Activated CD8-positive, alpha-beta memory T cell treated with anti-CD3 and anti-CD28 coated beads, Interleukin-2, amount 50 U/mL, for 1 hour (primary cell): ENCODE results near the gene CPED1.

Experiments used
- DNase-seq: peaks from one replicate; pipeline ENCODE4 v3.0.0-alpha.2; 2020; ENCODE audit errors: extremely low read depth

The CPED1 gene

DNA sequence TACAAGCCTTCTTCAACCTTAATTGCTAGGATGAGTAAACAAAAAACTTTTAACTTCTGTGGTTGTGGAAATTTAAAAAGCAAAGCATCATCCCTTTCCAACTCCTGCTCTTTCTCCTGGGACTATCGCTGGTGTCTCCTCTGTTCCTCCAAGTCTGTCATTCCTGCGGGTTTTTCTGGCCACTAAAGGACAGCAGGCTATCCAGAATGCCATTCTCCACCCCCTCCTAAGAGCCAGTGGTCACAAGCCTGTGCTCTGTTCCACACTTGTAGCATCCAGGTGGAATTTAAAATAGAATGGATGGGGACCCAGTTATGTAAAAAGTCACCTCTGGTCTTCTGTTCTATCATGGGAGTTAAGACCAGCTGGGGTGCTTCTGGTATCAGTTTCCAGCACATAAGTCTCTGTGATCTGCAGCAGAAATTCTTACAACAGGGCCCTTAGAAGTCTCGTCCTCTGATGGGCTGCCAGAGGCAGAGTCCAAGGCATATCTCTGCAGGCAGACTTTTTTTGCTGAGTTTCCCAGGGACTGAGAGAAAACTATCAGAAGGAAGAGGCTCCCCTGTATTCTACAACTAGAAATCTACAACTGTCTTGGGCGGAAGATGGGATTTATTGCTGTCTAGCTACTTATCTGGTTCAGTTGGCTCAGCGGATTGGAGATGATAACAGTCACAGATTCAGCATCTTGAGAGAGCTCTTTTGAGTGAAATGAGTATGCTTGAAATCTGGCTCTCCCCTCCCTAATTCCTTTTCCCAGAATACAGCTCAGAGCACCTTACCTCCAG lies 335.2 kb downstream of the CPED1 start:
- DNase-seq = no peak

DNA sequence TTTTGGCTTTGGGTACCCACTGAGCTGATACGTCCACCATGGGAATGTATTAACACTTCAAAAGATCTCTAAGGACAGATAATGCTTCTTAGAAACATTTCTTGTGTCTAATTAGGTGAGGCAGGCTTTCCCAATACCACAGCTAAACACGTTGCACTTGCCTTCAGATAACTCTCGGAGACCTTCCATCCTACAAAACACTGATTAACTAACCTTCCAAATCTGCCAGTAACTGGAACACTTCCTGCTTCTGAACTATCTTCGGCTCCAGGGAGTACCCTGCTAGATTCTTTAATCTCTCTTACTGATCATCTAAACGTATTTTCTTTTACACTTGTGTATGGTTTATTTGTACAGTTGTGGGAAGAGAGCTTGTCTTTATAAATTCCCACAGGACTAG lies 339.2 kb downstream of the CPED1 start:
- no peak for DNase-seq

DNA sequence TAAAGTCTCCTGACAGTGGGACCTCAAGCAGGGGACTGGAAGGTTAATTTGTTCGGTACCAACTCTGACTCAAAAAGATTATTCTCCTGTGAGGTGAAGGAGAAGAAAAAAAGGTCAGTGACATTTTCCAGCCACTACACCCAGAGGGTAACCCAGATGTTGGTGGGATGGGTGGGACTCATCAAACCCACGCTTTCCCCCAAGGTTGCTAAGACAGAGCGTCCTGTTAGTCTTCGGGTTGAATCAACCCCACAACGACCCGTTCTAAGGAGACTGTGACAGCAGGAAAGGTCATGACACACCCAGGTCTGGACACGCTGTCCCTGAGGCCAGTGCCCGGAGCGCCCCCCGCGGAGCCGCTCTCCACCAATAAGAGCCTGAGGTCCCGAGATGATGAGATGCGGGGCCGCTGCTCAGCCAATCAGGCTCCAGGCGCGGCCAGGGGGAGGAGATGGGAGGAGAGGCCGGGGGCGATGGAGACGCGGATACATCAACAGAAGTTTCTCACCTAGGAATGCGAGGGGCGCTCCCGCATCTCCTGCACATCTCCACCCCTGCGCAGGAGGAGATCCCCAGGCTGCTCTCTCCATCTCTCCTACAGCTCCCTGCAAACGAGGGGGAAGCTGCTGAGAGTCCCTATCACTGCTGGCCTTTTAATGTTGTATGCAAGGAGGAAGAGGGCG lies 340.1 kb downstream of the CPED1 start, which contains the start of gene WNT16:
Gene WNT16, plus strand, starts transcription at position 493 of the 683 bp plus-strand sequence. CDS start 293 bp downstream, outside the sequence.
- DNase-seq = no peak

DNA sequence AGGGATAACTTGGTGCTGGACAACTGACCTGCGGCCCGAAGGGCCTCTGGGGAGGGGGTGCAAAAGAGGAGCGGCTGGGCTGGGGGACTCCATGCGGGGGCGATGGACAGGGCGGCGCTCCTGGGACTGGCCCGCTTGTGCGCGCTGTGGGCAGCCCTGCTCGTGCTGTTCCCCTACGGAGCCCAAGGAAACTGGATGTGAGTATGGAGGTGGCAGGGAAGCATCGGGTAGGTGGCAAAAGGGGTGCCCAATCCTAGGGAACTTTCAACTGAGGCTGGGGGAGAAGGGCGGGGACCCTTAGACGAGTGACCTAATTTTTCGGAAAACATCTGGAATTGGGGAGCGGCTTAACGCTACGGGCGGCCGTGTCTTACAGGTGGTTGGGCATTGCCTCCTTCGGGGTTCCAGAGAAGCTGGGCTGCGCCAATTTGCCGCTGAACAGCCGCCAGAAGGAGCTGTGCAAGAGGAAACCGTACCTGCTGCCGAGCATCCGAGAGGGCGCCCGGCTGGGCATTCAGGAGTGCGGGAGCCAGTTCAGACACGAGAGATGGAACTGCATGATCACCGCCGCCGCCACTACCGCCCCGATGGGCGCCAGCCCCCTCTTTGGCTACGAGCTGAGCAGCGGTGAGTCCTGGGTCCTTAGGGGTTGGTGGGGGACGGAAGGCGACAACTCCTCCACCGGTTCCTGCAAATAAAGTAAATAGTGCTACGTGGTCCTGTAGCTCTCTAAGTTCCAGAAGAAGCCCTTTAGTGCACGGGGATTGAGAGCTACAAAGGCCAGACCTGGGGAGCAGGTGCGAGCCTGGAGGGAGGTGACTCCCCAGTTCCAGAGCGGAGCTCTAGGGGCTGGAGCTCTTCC lies 340.9 kb downstream of the CPED1 start:
- DNase-seq = no peak

DNA sequence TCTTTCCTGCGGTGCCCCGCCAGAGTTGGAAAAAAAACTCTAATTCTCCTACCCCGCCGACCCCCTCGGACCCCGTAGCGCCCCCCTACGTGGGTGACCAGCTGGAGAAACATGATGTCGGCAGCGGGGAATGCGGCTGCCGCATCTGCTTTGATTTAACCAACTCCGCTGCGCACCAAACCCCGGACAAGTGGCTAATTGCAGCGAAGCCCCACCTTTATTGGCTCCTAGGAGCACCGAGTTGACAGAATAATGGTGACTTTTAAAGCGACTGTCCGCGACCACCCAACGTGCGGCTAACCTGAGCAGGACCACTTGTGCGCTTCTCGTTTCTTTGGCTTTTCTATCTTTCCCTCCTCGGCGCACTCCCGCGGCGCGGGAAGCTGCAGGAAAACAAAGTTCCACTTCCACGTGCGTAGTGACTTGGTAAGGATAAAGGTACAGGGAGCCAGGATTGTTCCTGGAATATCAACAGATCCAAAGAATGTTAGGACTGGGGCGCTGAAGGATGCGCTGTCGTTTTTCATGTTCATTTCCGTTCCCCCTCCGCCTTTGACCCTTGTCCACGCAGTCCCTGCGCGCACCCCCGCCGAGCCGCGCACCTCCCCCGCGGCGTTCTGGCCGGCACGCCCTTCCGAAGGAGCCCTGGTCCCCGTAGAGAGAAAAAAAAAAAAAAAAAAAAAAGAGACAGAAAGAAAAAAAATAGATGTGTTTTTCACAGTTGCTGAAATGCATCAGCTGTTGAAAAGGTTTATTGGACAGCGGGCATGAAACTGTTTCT lies 341.7 kb downstream of the CPED1 start:
- no peak for DNase-seq

DNA sequence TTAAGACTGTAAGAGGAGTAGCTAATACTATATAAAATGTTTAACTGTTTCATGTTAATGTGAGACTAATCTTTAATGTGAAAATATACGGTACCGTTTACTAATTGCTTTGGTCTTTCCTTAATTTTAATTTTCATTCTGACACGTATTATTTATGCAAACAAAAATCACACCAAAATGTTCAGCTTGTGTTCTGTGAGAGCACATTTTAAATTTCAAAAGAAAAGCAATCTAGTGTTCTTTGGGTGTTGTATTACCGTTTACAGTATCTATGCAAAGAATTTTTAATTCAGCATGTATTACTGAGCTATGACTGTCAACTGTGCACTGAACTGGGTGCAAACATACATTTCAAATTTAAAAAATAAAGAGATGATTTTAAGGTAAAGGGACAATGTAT lies 342.5 kb downstream of the CPED1 start:
- no peak for DNase-seq

DNA sequence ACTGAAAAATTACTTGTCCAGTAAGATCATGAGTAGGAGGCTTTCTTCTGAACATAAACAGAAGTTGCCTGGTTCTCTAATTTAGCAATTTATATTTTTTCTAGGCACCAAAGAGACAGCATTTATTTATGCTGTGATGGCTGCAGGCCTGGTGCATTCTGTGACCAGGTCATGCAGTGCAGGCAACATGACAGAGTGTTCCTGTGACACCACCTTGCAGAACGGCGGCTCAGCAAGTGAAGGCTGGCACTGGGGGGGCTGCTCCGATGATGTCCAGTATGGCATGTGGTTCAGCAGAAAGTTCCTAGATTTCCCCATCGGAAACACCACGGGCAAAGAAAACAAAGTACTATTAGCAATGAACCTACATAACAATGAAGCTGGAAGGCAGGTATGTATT lies 343.1 kb downstream of the CPED1 start:
- DNase-seq = no peak

DNA sequence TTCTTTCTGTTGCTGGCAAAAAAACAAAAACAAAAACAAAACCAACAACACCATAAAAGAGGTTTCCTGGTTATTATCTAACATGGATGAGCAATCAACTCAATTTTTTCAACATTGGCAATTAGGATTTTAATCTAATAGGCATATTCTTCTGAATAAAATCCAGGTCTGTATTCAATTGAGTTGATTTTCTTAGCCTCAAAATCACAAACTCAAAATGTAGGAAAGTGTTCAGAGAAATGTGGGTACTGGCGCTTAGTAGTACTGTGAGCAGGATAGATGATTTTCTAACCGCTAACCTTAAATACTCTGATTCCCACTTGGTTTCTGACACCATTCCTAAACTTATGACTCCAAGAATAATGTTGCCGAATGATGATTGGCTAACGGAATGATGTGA lies 345.9 kb downstream of the CPED1 start:
- no peak for DNase-seq

DNA sequence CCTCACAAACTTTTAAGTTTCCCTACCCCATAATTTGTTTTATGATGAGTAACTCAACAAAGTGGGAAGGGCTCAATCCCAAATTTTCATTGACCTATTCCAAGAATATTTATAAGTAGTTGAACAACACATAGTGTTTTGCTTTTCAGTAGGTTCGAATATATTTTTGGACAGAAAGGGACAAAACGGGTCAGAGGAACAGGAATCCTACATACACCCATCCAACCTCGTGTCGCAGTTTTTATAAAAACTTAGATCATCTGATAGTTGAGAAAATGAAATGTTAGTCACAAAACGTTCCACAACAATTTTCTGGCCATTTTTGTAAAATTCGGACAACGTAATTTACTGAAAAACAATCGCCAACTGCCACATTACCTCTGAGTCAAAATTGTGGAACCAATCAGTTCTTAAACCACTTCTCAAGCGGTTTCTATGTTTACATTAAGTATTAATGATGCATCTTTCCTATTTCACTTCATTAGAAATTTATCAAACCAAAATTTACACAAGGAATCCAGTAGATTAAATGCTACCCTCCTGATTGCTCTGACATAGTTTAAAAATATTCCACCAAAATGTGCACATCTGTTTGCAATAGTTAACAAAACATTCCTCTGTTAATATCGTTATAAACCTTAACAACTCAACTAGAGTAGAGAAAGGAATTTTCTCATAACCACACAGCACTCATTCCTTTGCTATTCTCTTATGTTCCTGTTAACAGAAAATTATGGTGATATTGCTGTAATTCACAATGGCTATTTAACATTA lies 346.6 kb downstream of the CPED1 start:
- DNase-seq = no peak

DNA sequence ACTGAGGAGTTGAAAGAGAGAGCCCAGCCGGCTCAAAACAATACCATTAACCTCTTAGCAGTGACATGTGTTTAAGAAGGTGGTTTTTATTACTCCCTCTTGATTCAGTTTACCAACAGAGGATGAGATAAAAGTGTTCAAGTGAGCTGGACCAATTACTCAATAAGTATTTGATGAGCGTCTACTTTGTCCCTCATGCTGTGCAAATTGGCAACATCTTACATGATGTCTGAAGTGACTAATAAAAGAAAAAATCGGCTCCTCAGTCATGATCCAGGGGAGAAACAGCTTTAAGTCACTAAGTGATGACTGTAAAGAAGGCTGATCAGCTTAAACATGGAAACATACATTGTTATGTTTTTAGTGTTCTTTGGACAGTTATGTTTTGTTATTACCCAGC lies 348.1 kb downstream of the CPED1 start:
- DNase-seq = no peak

DNA sequence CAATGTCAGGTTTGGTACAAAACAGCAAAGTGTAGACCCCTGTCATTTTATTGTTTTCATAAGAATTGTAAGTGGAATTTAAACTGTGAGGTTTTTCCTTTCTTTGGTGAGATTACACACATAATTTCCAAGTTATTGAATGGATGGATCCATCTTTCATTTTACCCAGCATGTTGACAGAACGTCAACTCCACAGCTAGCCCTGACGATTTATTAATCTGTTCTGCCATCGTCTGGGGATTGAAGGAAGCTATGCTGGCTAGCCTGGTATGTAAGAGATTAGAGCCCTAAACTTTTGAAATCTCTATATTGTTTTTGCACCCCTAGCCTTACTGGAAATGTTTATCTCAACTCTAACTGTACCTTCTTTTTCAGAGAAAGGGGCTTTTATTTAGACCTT lies 348.9 kb downstream of the CPED1 start:
- DNase-seq = no peak

DNA sequence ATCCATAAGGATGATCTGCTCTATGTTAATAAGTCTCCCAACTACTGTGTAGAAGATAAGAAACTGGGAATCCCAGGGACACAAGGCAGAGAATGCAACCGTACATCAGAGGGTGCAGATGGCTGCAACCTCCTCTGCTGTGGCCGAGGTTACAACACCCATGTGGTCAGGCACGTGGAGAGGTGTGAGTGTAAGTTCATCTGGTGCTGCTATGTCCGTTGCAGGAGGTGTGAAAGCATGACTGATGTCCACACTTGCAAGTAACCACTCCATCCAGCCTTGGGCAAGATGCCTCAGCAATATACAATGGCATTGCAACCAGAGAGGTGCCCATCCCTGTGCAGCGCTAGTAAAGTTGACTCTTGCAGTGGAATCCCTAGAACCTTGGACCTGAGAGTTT lies 350.6 kb downstream of the CPED1 start:
- DNase-seq = no peak

DNA sequence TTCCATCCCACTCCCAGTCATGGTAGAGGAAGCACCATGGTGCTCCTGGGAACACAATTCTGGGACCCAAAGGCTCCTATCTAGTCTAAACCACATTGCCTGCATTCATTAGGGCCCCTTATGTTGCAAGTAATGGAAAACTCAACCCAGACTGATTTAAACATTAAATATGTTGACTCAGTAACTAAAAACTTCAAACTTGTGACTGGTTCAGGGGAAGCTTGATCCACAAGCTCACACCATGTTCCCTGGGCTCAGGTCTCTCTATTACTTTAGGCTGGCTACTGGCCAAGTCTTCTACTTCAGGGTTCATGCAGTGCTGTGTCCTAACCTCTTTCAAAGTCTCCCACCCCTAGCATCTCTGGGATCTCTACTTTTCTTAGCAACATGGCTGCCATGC lies 353.4 kb downstream of the CPED1 start:
- no peak for DNase-seq

DNA sequence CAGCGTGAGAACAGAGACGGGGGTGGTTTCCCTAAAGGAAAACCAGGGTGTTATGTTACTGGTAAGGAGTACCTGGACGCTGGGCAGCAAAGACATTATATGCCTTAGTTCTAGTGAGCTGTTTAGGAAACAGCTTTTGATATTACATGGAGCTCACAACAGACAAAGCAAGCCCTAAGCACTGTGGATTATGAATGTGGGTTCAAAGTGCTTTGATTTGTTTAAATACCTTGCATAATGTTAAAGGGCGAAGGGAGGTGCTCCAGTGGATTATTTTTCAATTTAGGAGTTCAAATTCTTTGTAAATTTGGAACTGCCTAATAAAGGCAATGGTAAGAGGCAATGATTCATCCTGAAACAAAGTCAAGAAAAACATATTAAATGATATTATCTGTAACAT lies 354.1 kb downstream of the CPED1 start:
- DNase-seq = no peak

DNA sequence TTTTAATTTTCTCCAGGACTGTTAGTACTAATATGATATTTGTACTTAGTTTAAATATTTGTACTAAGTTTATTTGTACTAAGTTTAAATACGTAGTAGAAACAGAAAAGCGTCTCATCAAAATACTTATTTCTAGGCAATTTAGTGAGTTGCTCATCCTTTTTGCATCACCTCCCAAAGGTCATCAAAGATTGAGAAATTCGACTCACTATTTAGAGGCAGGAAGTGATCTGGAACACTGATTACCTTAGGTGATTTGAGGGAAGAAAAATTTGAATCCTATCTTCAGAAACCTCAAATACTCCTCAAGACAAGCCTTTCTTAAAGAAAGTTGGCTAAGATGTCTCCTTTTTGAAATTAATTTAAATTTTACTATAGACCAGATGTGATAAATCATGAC lies 354.8 kb downstream of the CPED1 start:
- DNase-seq = no peak

DNA sequence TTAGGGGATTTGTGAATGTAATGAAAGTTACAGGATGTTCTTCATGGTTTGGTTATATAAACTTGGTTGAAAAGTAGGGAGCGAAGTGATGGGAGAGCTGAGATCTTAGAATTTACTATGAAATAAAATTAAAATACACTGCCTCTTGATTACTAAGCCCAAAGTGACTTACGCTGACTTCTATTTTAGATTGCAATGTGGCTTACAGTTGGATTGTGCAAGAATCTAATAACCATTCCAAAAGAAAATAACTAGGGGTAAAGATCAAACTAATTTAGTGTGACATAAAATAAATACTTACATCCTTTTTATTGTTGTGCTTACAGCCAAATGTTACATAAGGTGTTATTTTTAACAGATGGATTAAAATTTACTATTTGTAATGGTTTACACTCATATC lies 355.6 kb downstream of the CPED1 start:
- no peak for DNase-seq

DNA sequence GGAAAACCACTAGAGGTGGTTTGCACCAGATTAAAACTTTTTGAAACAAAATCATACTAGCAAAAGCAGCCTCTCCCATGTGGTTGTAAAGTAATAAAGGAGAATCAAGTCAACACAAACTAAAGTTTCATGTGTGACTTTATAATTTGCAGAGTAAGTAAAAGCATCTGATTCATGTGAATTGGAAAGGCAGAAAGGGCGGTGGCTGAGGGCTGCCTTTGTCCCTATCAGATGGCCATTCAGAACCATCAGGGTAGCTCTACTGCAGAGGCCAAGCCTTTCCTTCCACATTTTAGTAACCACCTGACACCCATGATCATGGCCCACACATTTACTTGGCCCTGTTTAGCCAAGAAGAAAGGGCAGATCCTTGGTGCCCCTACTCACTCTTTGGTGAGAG lies 356.0 kb downstream of the CPED1 start:
- DNase-seq = no peak
